ENCODE results near the gene ENTPD2.
"Not testable (repeated sequence)": the region's sequence is repeated elsewhere in the genome, so short reads cannot be mapped to it uniquely, and the experiment has no call there.

The ENTPD2 gene

DNA sequence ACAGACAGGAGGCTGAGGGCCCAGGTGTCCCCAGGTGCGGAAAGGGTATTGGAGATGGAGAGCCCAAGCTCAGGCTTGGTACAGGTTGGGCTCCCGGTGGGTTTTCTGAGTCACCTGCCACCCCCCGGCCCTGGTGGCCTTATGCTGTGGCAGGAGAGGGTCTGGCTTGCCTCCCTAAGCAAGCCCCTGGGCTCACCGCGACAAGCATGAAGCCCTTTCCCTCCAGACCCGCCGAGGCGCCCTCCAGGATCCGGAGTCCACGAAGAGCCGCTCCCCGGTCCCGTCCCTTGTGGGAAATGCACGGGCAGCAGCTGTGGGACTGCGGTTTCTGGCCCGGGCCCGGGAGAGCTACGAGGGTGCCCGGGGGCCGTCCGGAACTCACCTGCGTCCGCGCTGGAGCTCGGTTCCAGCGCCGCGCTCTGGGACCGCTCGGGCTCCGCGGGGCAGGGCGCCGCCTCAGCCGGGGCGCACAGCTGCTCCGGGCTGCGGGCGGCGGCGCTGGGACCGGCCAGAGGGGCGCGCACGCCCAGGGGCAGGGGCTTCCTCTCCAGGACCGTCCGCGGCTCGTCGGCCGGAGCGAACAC, 15.7 kb upstream of the ENTPD2 start:
- peaks cover 17 to 25% of the 10 kb centered on the region in 2 donors for H3K27me3 ChIP-seq (ENCODE audit: control insufficient read depth in 1 of 2, insufficient read depth in 2 of 2, low read length in 2 of 2)
- no peaks in the 10 kb centered on the region for H3K9me3 ChIP-seq (ENCODE audit: control insufficient read depth in 2 of 2, low read length in 2 of 2)
- peaks cover 13% of the 10 kb centered on the region for H3K4me1 ChIP-seq (ENCODE audit: control insufficient read depth, insufficient read depth, low read length)
- no peaks in the 10 kb centered on the region for H3K36me3 ChIP-seq (ENCODE audit: control insufficient read depth in 2 of 2, insufficient read depth in 2 of 2, low read length in 2 of 2)
- H3K9ac ChIP-seq (ENCODE audit: low read length in 2 of 2): no peak overlapping the region
- no peak overlapping the region for H3K4me3 ChIP-seq (ENCODE audit: low read length in 2 of 2)
- H3K27ac ChIP-seq (ENCODE audit: low read length): no peak overlapping the region

DNA sequence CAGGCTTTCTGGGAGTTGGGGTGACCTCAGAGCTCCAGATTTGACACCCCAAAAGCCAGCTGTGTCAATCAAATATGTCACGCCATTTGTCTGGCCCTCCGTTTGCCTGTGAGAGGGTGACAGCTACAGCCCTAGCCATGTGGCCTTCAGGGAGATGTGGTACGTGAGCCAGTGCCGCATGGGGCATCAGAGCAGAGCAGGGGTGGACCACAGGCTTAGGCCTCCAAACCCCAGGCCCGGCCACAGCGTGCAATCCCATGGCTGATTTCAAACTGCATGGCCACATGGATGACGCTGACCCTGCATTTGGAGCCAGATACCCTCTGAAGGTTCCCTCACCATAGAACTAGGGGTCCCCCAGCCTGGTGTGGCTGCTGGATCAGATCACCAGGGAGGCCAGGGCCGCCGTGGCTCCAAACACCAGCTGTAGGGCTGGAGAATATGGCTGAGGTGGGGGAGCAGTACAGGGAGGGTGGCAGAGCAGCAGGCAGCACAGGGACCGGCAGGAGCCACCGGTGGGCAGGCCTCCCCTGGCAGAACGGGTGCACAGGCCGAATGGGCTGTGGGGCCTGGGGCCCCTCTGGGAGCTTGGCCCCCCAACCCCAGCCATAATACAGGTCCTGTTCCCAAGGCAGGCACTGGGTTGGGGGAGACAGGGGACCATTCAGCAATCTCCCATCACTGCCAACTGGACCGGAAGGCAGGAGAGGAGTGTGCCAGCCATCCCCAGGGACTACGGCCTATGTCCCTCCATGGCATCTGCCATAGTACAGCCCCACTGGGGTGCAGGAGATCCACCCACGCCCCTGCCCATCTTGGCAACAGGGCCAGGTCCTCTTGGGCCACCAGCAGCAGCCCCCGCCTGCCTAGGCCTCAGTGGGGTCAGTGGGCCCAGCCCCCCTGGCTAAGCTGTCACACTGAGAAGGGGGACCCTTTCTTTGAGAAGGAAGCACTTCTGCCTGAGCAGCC, 15.0 kb upstream of the ENTPD2 start:
- H3K27me3 ChIP-seq (ENCODE audit: control insufficient read depth in 1 of 2, insufficient read depth in 2 of 2, low read length in 2 of 2): peaks cover 17 to 28% of the 10 kb centered on the region in 2 donors
- peaks cover 16% of the 10 kb centered on the region for H3K4me1 ChIP-seq (ENCODE audit: control insufficient read depth, insufficient read depth, low read length)
- H3K4me3 ChIP-seq (ENCODE audit: low read length in 2 of 2): no peak overlapping the region
- no peaks in the 10 kb centered on the region for H3K36me3 ChIP-seq (ENCODE audit: control insufficient read depth in 2 of 2, insufficient read depth in 2 of 2, low read length in 2 of 2)
- H3K9ac ChIP-seq (ENCODE audit: low read length in 2 of 2): no peak overlapping the region
- H3K27ac ChIP-seq (ENCODE audit: low read length): no peak overlapping the region
- H3K9me3 ChIP-seq (ENCODE audit: control insufficient read depth in 2 of 2, low read length in 2 of 2): no peaks in the 10 kb centered on the region

DNA sequence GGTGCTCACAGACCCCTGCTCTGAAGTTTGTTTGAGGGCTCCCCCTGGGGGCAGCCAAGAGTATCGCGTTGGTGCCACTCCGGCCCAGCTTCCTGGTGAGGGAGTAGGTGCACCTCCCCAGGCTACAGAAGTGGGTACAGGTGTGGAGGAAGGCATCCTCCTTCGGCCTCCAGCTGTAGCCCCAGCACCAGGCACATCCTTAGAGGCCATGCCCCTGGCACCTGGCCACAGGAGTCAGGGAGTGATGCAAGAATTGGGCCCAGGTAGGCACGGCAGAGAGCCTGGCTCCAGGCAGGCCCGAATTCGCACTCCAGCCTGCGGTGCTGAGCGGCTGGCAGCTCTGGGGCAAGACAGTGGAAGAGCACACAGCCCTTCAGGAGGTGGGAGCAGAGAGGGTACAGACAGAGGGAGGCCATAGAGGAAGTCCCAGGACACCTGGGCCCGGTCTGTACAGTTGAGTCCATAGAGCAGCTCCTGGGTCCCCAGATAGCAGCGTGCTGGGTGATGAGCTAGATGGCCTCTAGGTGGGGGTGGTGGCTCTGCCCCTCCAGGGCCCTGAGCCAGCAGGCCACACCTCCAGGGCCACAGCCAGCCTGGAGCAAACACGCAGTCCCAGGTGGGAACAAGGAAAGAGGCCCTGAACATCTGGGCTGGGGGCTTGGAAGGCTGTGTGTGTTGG, 14.1 kb upstream of the ENTPD2 start:
- no peaks in the 10 kb centered on the region for H3K9me3 ChIP-seq (ENCODE audit: control insufficient read depth in 2 of 2, low read length in 2 of 2)
- peaks cover 17% of the 10 kb centered on the region for H3K4me1 ChIP-seq (ENCODE audit: control insufficient read depth, insufficient read depth, low read length)
- H3K9ac ChIP-seq (ENCODE audit: low read length in 2 of 2): no peak overlapping the region
- H3K4me3 ChIP-seq (ENCODE audit: low read length in 2 of 2): no peak overlapping the region
- peaks cover 17 to 30% of the 10 kb centered on the region in 2 donors for H3K27me3 ChIP-seq (ENCODE audit: control insufficient read depth in 1 of 2, insufficient read depth in 2 of 2, low read length in 2 of 2)
- H3K36me3 ChIP-seq (ENCODE audit: control insufficient read depth in 2 of 2, insufficient read depth in 2 of 2, low read length in 2 of 2): no peaks in the 10 kb centered on the region
- no peak overlapping the region for H3K27ac ChIP-seq (ENCODE audit: low read length)

DNA sequence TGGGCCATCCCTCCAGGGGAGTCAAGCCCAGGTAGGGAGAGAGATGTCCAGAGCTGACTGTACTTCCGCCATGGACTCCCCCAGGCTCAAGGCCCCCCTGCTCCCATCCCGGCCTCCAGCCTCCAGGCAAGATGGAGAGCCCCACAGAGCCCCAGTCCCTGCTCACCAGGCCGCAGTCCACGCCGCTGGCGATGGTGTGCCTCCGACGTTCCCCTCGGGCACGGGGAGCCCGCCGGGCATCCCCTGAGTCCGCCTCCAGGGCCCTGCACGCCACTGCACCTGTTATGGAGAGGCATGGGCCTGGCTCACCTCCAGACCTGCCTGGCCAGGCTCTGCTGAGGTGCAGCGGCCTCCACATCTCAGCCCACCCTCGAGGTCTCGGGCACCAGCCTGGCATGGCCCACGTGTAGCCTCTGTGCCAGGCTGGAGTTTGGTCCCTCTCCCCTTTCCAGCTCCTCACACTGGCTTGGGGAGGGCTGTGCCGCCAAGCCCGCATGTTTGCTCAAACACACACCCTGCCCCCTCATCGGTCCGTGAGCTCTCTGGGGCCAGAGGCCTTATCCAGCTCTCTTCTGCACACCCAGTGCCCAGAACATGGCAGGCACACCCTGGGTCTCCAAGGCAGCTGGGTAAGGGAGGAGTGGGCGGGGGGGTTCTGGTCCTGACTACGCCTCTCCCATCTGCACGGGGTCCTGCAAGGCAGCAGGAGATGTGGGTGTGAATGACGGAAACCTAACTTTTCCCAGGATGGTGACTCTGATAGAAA, 12.4 kb upstream of the ENTPD2 start:
- Histone ChIP-seq H3K4me1 (ENCODE audit: control insufficient read depth, insufficient read depth, low read length) (peaks cover 16% of the 10 kb centered on the region), H3K9me3 (ENCODE audit: control insufficient read depth in 2 of 2, low read length in 2 of 2) (no peaks in the 10 kb centered on the region), H3K36me3 (ENCODE audit: control insufficient read depth in 2 of 2, insufficient read depth in 2 of 2, low read length in 2 of 2) (no peaks in the 10 kb centered on the region), H3K27me3 (ENCODE audit: control insufficient read depth in 1 of 2, insufficient read depth in 2 of 2, low read length in 2 of 2) (peaks cover 17 to 30% of the 10 kb centered on the region in 2 donors), H3K9ac (ENCODE audit: low read length in 2 of 2) (no peak overlapping the region), H3K27ac (ENCODE audit: low read length) (no peak overlapping the region), H3K4me3 (ENCODE audit: low read length in 2 of 2) (no peak overlapping the region)

DNA sequence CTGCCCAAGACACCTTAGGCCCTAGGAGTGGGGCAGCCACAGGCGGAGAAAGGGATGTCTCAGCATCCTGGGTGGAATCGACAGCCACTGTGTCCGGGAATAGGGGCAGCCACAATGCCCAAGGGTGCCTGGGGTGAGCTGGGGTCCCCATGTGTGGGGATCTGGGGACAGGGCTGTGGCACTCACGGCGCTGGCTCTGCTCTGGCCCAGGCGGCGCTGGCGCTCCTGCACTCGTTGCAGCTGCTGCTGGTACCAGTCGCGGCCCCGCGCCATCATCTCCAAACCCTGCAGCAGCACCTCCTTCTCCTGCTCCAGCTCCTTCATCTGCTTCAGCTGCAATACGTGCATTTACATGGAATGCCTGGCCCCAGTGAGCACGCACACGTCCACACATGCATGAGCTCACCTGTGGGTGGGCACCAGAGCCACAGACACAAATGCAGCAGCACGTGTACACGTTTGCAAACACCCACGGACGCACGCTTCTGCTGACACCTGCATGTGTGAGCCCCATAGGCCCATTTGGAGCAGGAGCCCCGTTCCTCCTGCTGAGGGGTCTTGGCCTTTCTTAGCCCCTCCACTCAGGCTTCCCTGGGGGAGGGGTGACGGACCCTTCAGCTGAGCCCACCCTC, 11.6 kb upstream of the ENTPD2 start:
- Histone ChIP-seq H3K4me3 (ENCODE audit: low read length in 2 of 2) (no peak overlapping the region), H3K27ac (ENCODE audit: low read length) (no peak overlapping the region), H3K27me3 (ENCODE audit: control insufficient read depth in 1 of 2, insufficient read depth in 2 of 2, low read length in 2 of 2) (peaks cover 17 to 30% of the 10 kb centered on the region in 2 donors), H3K36me3 (ENCODE audit: control insufficient read depth in 2 of 2, insufficient read depth in 2 of 2, low read length in 2 of 2) (no peaks in the 10 kb centered on the region), H3K4me1 (ENCODE audit: control insufficient read depth, insufficient read depth, low read length) (peaks cover 10% of the 10 kb centered on the region), H3K9ac (ENCODE audit: low read length in 2 of 2) (no peak overlapping the region), H3K9me3 (ENCODE audit: control insufficient read depth in 2 of 2, low read length in 2 of 2) (no peaks in the 10 kb centered on the region)

DNA sequence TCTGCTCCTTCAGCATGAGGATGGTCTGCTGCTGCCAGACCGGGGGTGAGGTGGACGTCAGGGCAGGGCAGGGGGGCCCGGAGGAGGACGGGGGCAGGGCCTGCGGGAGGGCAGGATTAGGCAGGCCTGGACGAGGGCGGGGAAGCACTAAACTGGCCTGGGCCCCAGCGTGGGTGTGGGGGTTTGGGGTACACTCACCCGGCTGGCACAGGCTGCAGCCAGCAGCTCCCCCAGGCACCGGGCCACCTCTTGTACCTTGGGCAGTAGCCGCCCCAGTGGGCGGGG, 11.0 kb upstream of the ENTPD2 start:
- Histone ChIP-seq H3K4me1 (ENCODE audit: control insufficient read depth, insufficient read depth, low read length) (peaks cover 7% of the 10 kb centered on the region), H3K4me3 (ENCODE audit: low read length in 2 of 2) (no peak overlapping the region), H3K36me3 (ENCODE audit: control insufficient read depth in 2 of 2, insufficient read depth in 2 of 2, low read length in 2 of 2) (no peaks in the 10 kb centered on the region)

DNA sequence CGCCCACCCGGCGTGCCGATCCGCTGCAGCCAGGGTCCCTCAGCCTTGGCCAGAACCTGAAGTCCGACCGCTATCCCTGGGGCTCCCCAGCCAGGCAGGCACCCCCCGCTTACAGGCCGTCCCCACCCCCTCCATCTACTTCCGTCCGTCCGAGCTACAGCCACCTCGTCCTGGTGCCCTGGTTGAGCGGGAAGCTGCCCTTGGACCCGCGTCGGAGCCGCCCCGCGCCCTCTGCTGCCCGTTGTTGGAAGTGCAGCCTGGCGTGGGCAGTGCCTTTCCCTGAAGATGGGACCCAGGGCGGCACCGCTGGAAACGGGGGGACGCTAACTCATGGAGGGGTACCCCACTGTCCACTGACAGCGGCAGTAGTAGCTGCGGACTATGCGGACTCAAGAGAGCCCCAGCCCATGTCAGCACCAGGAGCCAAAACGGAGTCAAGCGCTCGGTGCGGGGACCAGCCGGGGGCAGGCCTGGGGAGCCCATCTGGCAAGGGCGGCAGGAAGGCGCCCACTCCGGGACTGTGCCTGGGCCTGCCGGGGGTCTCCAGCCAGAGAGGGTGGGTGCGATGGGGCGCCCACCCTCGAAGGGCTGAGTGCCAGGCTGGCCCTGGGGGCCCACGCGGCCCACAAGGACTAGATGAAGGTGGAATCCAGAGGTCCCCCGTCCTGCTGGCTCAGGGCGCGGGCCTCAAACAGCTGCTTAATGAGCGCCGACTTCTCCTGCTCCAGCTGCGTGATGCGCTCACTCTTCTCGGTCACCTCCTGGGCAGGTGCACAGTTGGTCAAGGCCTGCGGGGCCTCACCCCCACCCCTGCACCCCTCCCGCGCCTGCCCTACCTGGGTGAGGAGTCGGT, 10.4 kb upstream of the ENTPD2 start:
- H3K27me3 ChIP-seq (ENCODE audit: control insufficient read depth in 1 of 2, insufficient read depth in 2 of 2, low read length in 2 of 2): peaks cover 14 to 25% of the 10 kb centered on the region in 2 donors
- peaks cover 4% of the 10 kb centered on the region for H3K4me1 ChIP-seq (ENCODE audit: control insufficient read depth, insufficient read depth, low read length)
- H3K9me3 ChIP-seq (ENCODE audit: control insufficient read depth in 2 of 2, low read length in 2 of 2): no peaks in the 10 kb centered on the region
- no peak overlapping the region for H3K9ac ChIP-seq (ENCODE audit: low read length in 2 of 2)
- no peak overlapping the region for H3K27ac ChIP-seq (ENCODE audit: low read length)
- no peak overlapping the region for H3K4me3 ChIP-seq (ENCODE audit: low read length in 2 of 2)
- H3K36me3 ChIP-seq (ENCODE audit: control insufficient read depth in 2 of 2, insufficient read depth in 2 of 2, low read length in 2 of 2): no peaks in the 10 kb centered on the region

More for the DNA sequence above, 11.0 kb upstream of the ENTPD2 start:
- peaks cover 17 to 30% of the 10 kb centered on the region in 2 donors for H3K27me3 ChIP-seq (ENCODE audit: control insufficient read depth in 1 of 2, insufficient read depth in 2 of 2, low read length in 2 of 2)
- H3K9ac ChIP-seq (ENCODE audit: low read length in 2 of 2): no peak overlapping the region
- H3K27ac ChIP-seq (ENCODE audit: low read length): no peak overlapping the region
- H3K9me3 ChIP-seq (ENCODE audit: control insufficient read depth in 2 of 2, low read length in 2 of 2): no peaks in the 10 kb centered on the region

DNA sequence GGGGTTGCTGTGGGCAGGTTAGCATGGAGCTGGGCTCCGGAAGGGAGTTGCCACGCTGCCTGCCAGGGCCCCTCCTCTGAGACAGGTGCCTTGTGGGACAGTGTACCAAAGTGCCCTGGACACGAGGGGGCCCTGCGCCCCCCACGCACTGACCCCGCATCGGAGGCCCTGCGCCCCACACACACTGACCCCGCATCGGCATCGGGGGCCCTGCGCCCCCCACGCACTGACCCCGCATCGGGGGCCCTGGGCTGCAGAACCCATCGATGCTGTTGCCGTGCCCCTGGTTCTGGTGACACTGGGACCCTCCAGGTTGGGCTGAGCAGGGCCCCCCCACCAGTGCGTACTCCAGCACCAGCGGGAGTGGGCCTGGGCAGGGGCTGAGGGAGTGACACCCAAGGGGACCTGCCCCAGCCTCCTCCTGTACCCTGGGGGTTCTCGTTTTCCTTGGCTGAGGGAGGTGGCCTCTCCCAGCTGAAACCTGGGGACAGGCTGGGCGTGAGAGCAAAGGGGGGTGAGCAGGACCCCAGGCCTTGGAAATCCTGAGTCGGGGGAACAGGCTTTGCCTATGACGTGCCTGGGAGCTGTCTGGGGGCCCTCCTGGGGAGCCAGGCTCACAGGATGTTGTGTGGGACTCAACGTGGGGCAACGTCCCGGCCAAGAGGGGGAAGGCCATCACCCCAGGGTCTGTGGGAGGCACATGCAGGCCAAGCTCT, 9.6 kb upstream of the ENTPD2 start:
- Histone ChIP-seq H3K9ac (ENCODE audit: low read length in 2 of 2) (no peak overlapping the region), H3K27me3 (ENCODE audit: control insufficient read depth in 1 of 2, insufficient read depth in 2 of 2, low read length in 2 of 2) (peaks cover 6 to 17% of the 10 kb centered on the region in 2 donors), H3K4me3 (ENCODE audit: low read length in 2 of 2) (no peak overlapping the region), H3K9me3 (ENCODE audit: control insufficient read depth in 2 of 2, low read length in 2 of 2) (no peaks in the 10 kb centered on the region), H3K36me3 (ENCODE audit: control insufficient read depth in 2 of 2, insufficient read depth in 2 of 2, low read length in 2 of 2) (no peaks in the 10 kb centered on the region), H3K4me1 (ENCODE audit: control insufficient read depth, insufficient read depth, low read length) (peaks cover 4% of the 10 kb centered on the region), H3K27ac (ENCODE audit: low read length) (no peak overlapping the region)

DNA sequence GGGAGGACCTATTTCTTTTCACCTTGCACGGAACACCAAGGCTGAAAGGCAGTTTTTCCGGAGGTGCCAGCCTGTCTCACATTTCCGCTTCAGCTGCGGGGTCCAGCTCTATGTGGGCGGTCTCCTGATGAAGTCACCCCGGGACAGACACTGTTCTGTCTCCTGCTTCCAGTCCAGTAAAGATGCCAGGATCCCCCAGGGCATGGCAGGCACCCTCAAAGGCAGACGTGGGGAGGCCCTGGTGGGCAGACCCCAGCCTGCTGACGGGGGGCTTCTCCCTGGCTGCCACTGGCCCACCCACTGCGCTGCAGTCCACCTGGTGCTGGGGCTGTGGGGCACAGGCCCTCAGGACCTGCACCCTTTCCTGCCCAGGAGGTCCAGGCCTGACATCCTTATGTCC, 8.9 kb upstream of the ENTPD2 start:
- not testable (repeated sequence) for H3K27ac ChIP-seq (ENCODE audit: low read length); H3K4me1 ChIP-seq (ENCODE audit: control insufficient read depth, insufficient read depth, low read length); H3K9me3 ChIP-seq (ENCODE audit: control insufficient read depth in 2 of 2, low read length in 2 of 2); H3K9ac ChIP-seq (ENCODE audit: low read length in 2 of 2); H3K4me3 ChIP-seq (ENCODE audit: low read length in 2 of 2); H3K36me3 ChIP-seq (ENCODE audit: control insufficient read depth in 2 of 2, insufficient read depth in 2 of 2, low read length in 2 of 2)
- peaks cover 1 to 10% of the 10 kb centered on the region in 2 donors for H3K27me3 ChIP-seq (ENCODE audit: control insufficient read depth in 1 of 2, insufficient read depth in 2 of 2, low read length in 2 of 2)
